ENCODE measurements around the gene CHFR. TPM values are rescaled to one million over a fixed set of nuclear protein-coding genes. Genes with fewer than 3 reads are reported as not detected.

CHFR gene
- polyA plus RNA-seq, 1 experiment: 41.6 TPM

GRCh38 chr12:132806857-132807256, 80.5 kb downstream of the CHFR start:
- DNase-seq (ENCODE audit: low read depth): no peak
- TF ChIP-seq, protein P1, sequence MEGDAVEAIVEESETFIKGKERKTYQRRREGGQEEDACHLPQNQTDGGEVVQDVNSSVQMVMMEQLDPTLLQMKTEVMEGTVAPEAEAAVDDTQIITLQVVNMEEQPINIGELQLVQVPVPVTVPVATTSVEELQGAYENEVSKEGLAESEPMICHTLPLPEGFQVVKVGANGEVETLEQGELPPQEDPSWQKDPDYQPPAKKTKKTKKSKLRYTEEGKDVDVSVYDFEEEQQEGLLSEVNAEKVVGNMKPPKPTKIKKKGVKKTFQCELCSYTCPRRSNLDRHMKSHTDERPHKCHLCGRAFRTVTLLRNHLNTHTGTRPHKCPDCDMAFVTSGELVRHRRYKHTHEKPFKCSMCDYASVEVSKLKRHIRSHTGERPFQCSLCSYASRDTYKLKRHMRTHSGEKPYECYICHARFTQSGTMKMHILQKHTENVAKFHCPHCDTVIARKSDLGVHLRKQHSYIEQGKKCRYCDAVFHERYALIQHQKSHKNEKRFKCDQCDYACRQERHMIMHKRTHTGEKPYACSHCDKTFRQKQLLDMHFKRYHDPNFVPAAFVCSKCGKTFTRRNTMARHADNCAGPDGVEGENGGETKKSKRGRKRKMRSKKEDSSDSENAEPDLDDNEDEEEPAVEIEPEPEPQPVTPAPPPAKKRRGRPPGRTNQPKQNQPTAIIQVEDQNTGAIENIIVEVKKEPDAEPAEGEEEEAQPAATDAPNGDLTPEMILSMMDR (IDR thresholded peaks at IDR 0.05; ENCODE audit: insufficient read depth, low read depth, low read length): no peak
- Histone ChIP-seq H3K36me3 (ENCODE audit: control insufficient read depth, insufficient read depth, low read length) (peaks cover 31% of the 10 kb centered on the region), H3K27me3 (ENCODE audit: control insufficient read depth, insufficient read depth, low read length) (no peaks in the 10 kb centered on the region), H3K4me3 (ENCODE audit: low read depth, low read length) (no peak overlapping the region)
- ChIA-PET POLR2A (no interaction called here), CTCF (interaction anchor here (0.8 to 1.5 kb wide), 2 partner anchors 16 to 42 kb away, joined by 3 read pairs; no protein-coding TSS in a partner anchor)

- Histone ChIP-seq H3K27me3 (ENCODE audit: control insufficient read depth, insufficient read depth, low read length) (no peaks in the 10 kb centered on the region), H3K4me3 (ENCODE audit: low read depth, low read length) (no peak overlapping the region), H3K36me3 (ENCODE audit: control insufficient read depth, insufficient read depth, low read length) (peaks cover 51% of the 10 kb centered on the region)
- DNase-seq (ENCODE audit: low read depth): no peak
- ChIA-PET POLR2A (no interaction called here), CTCF (no interaction called here)
- TF ChIP-seq, protein P1 (IDR thresholded peaks at IDR 0.05; ENCODE audit: insufficient read depth, low read depth, low read length): no peak
Measured at GRCh38 chr12:132804426-132804861, 83.0 kb downstream of the CHFR start.

GRCh38 chr12:132803888-132804287, 83.5 kb downstream of the CHFR start:
- TF ChIP-seq, protein P1 (IDR thresholded peaks at IDR 0.05; ENCODE audit: insufficient read depth, low read depth, low read length): no peak
- CTCF ChIA-PET: no interaction called here
- peaks cover 54% of the 10 kb centered on the region for H3K36me3 ChIP-seq (ENCODE audit: control insufficient read depth, insufficient read depth, low read length)

DNA sequence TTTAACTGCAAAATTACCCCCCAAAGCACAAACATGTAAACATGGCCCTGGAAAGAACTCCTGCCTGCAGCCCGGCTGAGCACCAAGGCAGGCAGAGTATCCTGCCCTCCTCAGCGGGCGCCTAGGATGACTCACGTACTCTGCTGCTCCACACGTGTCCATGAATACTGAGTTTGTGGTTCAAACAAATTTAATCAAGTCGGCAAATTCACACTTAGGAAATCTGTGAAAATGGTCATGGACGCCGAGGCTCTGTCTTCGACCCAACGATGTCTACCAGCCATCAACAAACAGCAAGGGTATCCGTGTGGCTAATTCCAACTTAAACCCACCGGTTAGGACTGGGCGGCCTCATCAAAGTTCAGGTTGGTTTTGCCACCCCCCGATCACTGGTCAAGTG, 84.3 kb downstream of the CHFR start:
- no peak overlapping the region for H3K4me3 ChIP-seq (ENCODE audit: low read depth, low read length)
- CTCF ChIA-PET: no interaction called here
- TF ChIP-seq, protein P1 (IDR thresholded peaks at IDR 0.05; ENCODE audit: insufficient read depth, low read depth, low read length): no peak
- H3K27me3 ChIP-seq (ENCODE audit: control insufficient read depth, insufficient read depth, low read length): no peaks in the 10 kb centered on the region
- peaks cover 59% of the 10 kb centered on the region for H3K36me3 ChIP-seq (ENCODE audit: control insufficient read depth, insufficient read depth, low read length)
- DNase-seq (ENCODE audit: low read depth): no peak
- POLR2A ChIA-PET: no interaction called here

More at GRCh38 chr12:132803888-132804287, 83.5 kb downstream of the CHFR start:
- Histone ChIP-seq H3K27me3 (ENCODE audit: control insufficient read depth, insufficient read depth, low read length) (no peaks in the 10 kb centered on the region), H3K4me3 (ENCODE audit: low read depth, low read length) (no peak overlapping the region)
- POLR2A ChIA-PET: no interaction called here
- DNase-seq (ENCODE audit: low read depth): no peak

DNA sequence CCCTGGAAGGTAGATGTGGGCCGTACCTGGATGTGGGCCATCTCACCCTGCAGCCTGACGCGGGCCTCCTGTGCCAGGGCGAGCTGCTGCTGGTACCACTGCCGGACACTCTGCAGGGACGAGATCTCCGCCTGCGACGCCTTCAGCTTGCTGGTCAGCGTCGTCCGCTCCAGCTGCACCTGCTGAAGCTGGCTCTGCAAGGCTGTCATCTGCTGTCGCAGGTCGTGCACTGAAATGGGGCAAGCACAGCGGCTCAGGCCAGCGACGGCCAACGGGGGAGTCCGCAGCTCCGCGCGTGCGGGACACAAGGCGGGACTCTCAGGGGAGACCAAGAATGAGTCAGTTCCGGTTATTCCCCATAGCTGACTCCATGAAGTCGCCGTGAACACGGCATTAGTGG, 85.7 kb downstream of the CHFR start:
- ChIA-PET CTCF (no interaction called here), POLR2A (no interaction called here)
- Histone ChIP-seq H3K27me3 (ENCODE audit: control insufficient read depth, insufficient read depth, low read length) (no peaks in the 10 kb centered on the region), H3K4me3 (ENCODE audit: low read depth, low read length) (no peak overlapping the region), H3K36me3 (ENCODE audit: control insufficient read depth, insufficient read depth, low read length) (peaks cover 62% of the 10 kb centered on the region)
- no peak for DNase-seq (ENCODE audit: low read depth)
- TF ChIP-seq, protein P1 (IDR thresholded peaks at IDR 0.05; ENCODE audit: insufficient read depth, low read depth, low read length): no peak

Data from BJ (cell line).